KMS-11 (cell line): ENCODE data around the gene DMC1.

Experiments used
- H2AFZ ChIP-seq: fragments of 200-600 bp; sonication (generic); 2 replicates; pipeline ENCODE4 v1.6.1; 2016; ENCODE audit warnings: antibody characterized with exemption, mixed run types, low read depth
- H3K27ac ChIP-seq: fragments of 200-600 bp; sonication (generic); 2 replicates; pipeline ENCODE4 v1.6.1; 2016; ENCODE audit warnings: mild to moderate bottlenecking, mixed run types
- H3K27me3 ChIP-seq: fragments of 200-600 bp; sonication (generic); 2 replicates; pipeline ENCODE4 v1.6.1; 2017; ENCODE audit warnings: mild to moderate bottlenecking, low read depth, mixed run types, moderate library complexity; ENCODE audit not compliant: insufficient read depth
- H3K36me3 ChIP-seq: fragments of 200-600 bp; sonication (generic); 2 replicates; pipeline ENCODE4 v1.6.1; 2017; ENCODE audit warnings: mild to moderate bottlenecking, mixed run types; ENCODE audit not compliant: insufficient read depth
- H3K4me1 ChIP-seq: fragments of 200-600 bp; sonication (generic); 2 replicates; pipeline ENCODE4 v1.6.1; 2016; ENCODE audit warnings: mild to moderate bottlenecking, low read depth, mixed run types; ENCODE audit not compliant: poor library complexity, severe bottlenecking
- H3K4me2 ChIP-seq: fragments of 200-600 bp; sonication (generic); 2 replicates; pipeline ENCODE4 v1.7.0; 2016; ENCODE audit warnings: mild to moderate bottlenecking, mixed run types
- H3K4me3 ChIP-seq: fragments of 200-600 bp; sonication (generic); IDR thresholded peaks from 2 replicates; pipeline ENCODE4 v1.6.1; 2017; ENCODE audit warnings: low read depth, low read length, mixed read lengths; ENCODE audit not compliant: insufficient read depth
- H3K79me2 ChIP-seq: fragments of 200-600 bp; sonication (generic); 2 replicates; pipeline ENCODE4 v1.6.1; 2016; ENCODE audit warnings: low read depth, mixed run types; ENCODE audit not compliant: insufficient read depth
- H3K9ac ChIP-seq: fragments of 200-600 bp; sonication (generic); 2 replicates; pipeline ENCODE4 v1.6.1; 2016; ENCODE audit warnings: mild to moderate bottlenecking, mixed run types
- H4K20me1 ChIP-seq: fragments of 200-600 bp; sonication (generic); 2 replicates; pipeline ENCODE4 v1.6.1; 2016; ENCODE audit warnings: mild to moderate bottlenecking, mixed run types; ENCODE audit not compliant: insufficient read depth
- TF ChIP-seq, protein P1 (sequence below): fragments of 200-600 bp; sonication (generic); conservative IDR thresholded peaks from 2 replicates; pipeline ENCODE4 v1.6.1; 2017; ENCODE audit warnings: low read depth, mild to moderate bottlenecking, antibody characterized with exemption, low read length, moderate library complexity, mixed read lengths

The DMC1 gene

GRCh38 chr22:38503021-38503420 lies 67.0 kb downstream of the DMC1 start:
- peaks cover 38% of the 10 kb centered on the region for H4K20me1 ChIP-seq
- H3K27ac ChIP-seq, result no peak overlapping the region; the same call in 1 of the 2 replicates
- H3K9ac ChIP-seq, result no peak overlapping the region
- peaks cover 16% of the 10 kb centered on the region; the same call in 1 of the 2 replicates for H3K36me3 ChIP-seq
- peak overlapping the region; percentile 94; the same call in 1 of the 2 replicates for H3K4me2 ChIP-seq
- H3K4me1 ChIP-seq, result peaks cover 47% of the 10 kb centered on the region
- H3K79me2 ChIP-seq, result peaks cover 76% of the 10 kb centered on the region
- no peaks in the 10 kb centered on the region for H3K27me3 ChIP-seq
- H2AFZ ChIP-seq, result no peak overlapping the region
- no peak overlapping the region for H3K4me3 ChIP-seq
- TF ChIP-seq, protein P1, sequence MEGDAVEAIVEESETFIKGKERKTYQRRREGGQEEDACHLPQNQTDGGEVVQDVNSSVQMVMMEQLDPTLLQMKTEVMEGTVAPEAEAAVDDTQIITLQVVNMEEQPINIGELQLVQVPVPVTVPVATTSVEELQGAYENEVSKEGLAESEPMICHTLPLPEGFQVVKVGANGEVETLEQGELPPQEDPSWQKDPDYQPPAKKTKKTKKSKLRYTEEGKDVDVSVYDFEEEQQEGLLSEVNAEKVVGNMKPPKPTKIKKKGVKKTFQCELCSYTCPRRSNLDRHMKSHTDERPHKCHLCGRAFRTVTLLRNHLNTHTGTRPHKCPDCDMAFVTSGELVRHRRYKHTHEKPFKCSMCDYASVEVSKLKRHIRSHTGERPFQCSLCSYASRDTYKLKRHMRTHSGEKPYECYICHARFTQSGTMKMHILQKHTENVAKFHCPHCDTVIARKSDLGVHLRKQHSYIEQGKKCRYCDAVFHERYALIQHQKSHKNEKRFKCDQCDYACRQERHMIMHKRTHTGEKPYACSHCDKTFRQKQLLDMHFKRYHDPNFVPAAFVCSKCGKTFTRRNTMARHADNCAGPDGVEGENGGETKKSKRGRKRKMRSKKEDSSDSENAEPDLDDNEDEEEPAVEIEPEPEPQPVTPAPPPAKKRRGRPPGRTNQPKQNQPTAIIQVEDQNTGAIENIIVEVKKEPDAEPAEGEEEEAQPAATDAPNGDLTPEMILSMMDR, result no peak

- no peaks in the 10 kb centered on the region for H3K27me3 ChIP-seq
- H4K20me1 ChIP-seq, result peaks cover 38% of the 10 kb centered on the region
- TF ChIP-seq, protein P1, result no peak
- H2AFZ ChIP-seq, result no peak overlapping the region
- no peak overlapping the region for H3K4me3 ChIP-seq
- H3K79me2 ChIP-seq, result peaks cover 86% of the 10 kb centered on the region
- H3K9ac ChIP-seq, result no peak overlapping the region
- H3K36me3 ChIP-seq, result peaks cover 21% of the 10 kb centered on the region; the same call in 1 of the 2 replicates
- H3K4me1 ChIP-seq, result peaks cover 50% of the 10 kb centered on the region
- no peak overlapping the region; the same call in 1 of the 2 replicates for H3K27ac ChIP-seq
- H3K4me2 ChIP-seq, result peak overlapping the region; percentile 94; the same call in 1 of the 2 replicates
Observed at GRCh38 chr22:38501797-38502672, 67.9 kb downstream of the DMC1 start.

- Histone ChIP-seq H4K20me1 (peaks cover 28% of the 10 kb centered on the region), H2AFZ (no peak overlapping the region), H3K4me2 (no peak overlapping the region), H3K79me2 (peaks cover 100% of the 10 kb centered on the region), H3K27me3 (no peaks in the 10 kb centered on the region), H3K4me3 (no peak overlapping the region), H3K4me1 (peaks cover 67% of the 10 kb centered on the region), H3K36me3 (peaks cover 48% of the 10 kb centered on the region; the same call in 1 of the 2 replicates), H3K9ac (no peak overlapping the region), H3K27ac (no peak overlapping the region)
- TF ChIP-seq, protein P1, result no peak
Observed at GRCh38 chr22:38497869-38498268, 72.1 kb downstream of the DMC1 start.

GRCh38 chr22:38494939-38495338 lies 75.0 kb downstream of the DMC1 start:
- H3K4me3 ChIP-seq, result no peak overlapping the region
- H3K79me2 ChIP-seq, result peaks cover 78% of the 10 kb centered on the region
- peaks cover 85% of the 10 kb centered on the region for H3K4me1 ChIP-seq
- no peak overlapping the region for H3K9ac ChIP-seq
- no peaks in the 10 kb centered on the region for H3K27me3 ChIP-seq
- no peak overlapping the region for H3K4me2 ChIP-seq
- TF ChIP-seq, protein P1, result no peak
- no peak overlapping the region for H2AFZ ChIP-seq
- peaks cover 12% of the 10 kb centered on the region; the same call in 1 of the 2 replicates for H4K20me1 ChIP-seq
- peaks cover 43% of the 10 kb centered on the region; the same call in 1 of the 2 replicates for H3K36me3 ChIP-seq
- H3K27ac ChIP-seq, result no peak overlapping the region
